Mammary epithelial cell (primary cell): ENCODE measurements around the gene SULT1A1.

Source experiments
- CTCF ChIP-seq, 2 donors: IDR thresholded peaks in 1 of 2; conservative IDR thresholded peaks in 1 of 2; 2 replicates each; pipeline ENCODE4 v1.5.1; 2011 to 2012; ENCODE audit warnings: inconsistent platforms in 2 of 2, low read length in 2 of 2, mild to moderate bottlenecking in 2 of 2, control low read depth in 1 of 2, low read depth in 1 of 2; ENCODE audit not compliant: insufficient read depth in 1 of 2; ENCODE audit errors: extremely low read depth in 1 of 2
- EZH2 ChIP-seq: IDR thresholded peaks from 2 replicates; pipeline ENCODE4 v1.6.1; 2012; ENCODE audit warnings: low read length, inconsistent platforms, borderline replicate concordance

DNA sequence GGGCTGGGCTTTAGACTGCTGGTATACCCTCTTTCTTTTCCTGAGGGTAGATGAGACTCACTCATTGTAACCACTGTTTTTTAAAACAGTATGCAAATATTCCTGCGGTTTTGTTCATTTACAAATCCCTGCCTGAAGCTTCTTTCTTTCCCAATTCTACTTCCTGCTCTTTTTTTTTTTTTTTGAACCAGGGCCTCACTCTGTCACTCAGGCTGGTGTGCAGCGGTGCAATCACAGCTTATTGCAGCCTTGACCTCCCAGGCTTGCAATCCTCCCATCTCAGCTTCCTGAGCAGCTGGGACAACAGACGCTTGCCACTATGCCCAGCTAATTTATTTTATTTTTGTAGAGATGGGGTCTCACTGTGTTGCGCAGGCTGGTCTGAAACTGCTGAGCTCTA lies 8.0 kb upstream of the SULT1A1 start:
- TF ChIP-seq EZH2 (no peak), CTCF (conservative IDR thresholded peaks at IDR 0.05 in 1 of 2, IDR thresholded peaks at IDR 0.05 in 1 of 2; ENCODE audit: extremely low read depth in 1 of 2, insufficient read depth in 1 of 2, low read depth in 1 of 2, low read length in 2 of 2) (no peak)
